ENCODE data around the gene KRTAP10-3. TPM values are rescaled to one million over a fixed set of nuclear protein-coding genes. Genes with fewer than 3 reads are reported as not detected.

The KRTAP10-3 gene
- total and polyA plus RNA-seq, 2 experiments from 2014 or later, result not detected

DNA sequence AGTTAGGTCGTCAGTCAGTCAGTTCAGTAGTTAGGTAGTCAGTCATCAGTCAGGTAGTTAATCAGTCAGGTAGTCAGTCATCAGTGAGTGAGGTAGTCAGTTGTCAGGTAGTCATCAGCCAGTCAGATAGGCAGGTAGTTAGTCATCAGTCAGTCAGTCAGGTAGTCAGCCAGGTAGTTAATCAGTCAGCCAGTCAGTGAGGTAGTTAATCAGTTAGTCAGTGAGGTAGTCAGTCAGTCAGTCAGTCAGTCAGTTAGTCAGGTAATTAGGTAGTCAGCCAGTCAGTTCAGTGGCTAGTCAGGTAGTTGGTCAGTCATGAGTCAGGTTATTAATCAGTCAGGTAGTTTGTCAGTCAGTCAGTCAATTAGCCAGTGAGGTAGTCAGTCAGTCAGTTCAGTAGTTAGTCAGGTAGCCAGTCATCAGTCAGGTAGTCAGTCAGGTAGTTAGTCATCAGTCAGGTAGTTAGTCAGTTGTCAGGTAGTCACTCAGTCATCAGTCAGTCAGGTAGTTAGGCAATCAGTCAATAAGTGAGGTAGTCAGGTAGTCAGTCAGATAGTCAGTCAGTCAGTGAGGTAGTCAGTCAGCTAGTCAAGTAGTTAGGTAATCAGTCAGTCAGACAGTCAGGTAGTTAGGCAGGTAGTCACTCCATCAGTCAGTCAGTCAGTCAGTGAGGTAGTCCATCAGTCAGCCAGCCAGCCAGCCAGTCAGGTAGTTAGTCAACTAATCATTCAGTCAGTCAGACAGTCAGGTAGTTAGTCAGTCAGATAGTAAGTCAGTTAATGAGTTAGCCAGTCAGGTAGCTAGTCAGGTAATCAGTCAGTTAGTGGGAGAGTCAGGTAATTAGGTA is 34.8 kb downstream of the KRTAP10-3 start:
- Histone ChIP-seq H3K27me3 (no peaks in the 10 kb centered on the region), H3K4me3 (no peak overlapping the region), H3K36me3 (no peaks in the 10 kb centered on the region), H3K9me3 (ENCODE audit: low read depth) (no peaks in the 10 kb centered on the region), H3K4me1 (ENCODE audit: low read depth) (no peaks in the 10 kb centered on the region), H3K27ac (no peak overlapping the region)
- no peak for DNase-seq (ENCODE audit: low read depth in 1 of 2, low spot score in 1 of 2)
- TF ChIP-seq, protein P1, sequence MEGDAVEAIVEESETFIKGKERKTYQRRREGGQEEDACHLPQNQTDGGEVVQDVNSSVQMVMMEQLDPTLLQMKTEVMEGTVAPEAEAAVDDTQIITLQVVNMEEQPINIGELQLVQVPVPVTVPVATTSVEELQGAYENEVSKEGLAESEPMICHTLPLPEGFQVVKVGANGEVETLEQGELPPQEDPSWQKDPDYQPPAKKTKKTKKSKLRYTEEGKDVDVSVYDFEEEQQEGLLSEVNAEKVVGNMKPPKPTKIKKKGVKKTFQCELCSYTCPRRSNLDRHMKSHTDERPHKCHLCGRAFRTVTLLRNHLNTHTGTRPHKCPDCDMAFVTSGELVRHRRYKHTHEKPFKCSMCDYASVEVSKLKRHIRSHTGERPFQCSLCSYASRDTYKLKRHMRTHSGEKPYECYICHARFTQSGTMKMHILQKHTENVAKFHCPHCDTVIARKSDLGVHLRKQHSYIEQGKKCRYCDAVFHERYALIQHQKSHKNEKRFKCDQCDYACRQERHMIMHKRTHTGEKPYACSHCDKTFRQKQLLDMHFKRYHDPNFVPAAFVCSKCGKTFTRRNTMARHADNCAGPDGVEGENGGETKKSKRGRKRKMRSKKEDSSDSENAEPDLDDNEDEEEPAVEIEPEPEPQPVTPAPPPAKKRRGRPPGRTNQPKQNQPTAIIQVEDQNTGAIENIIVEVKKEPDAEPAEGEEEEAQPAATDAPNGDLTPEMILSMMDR (IDR thresholded peaks at IDR 0.05; ENCODE audit: low read depth, low read length), result no peak

- Histone ChIP-seq H3K27me3 (no peaks in the 10 kb centered on the region), H3K4me1 (ENCODE audit: low read depth) (no peaks in the 10 kb centered on the region), H3K36me3 (no peaks in the 10 kb centered on the region), H3K9me3 (ENCODE audit: low read depth) (no peaks in the 10 kb centered on the region), H3K4me3 (no peak overlapping the region), H3K27ac (no peak overlapping the region)
- TF ChIP-seq, protein P1 (IDR thresholded peaks at IDR 0.05; ENCODE audit: low read depth, low read length), result no peak
- no peak for DNase-seq (ENCODE audit: low read depth in 1 of 2, low spot score in 1 of 2)
Measured at GRCh38 chr21:44522753-44523204, 35.8 kb downstream of the KRTAP10-3 start.

DNA sequence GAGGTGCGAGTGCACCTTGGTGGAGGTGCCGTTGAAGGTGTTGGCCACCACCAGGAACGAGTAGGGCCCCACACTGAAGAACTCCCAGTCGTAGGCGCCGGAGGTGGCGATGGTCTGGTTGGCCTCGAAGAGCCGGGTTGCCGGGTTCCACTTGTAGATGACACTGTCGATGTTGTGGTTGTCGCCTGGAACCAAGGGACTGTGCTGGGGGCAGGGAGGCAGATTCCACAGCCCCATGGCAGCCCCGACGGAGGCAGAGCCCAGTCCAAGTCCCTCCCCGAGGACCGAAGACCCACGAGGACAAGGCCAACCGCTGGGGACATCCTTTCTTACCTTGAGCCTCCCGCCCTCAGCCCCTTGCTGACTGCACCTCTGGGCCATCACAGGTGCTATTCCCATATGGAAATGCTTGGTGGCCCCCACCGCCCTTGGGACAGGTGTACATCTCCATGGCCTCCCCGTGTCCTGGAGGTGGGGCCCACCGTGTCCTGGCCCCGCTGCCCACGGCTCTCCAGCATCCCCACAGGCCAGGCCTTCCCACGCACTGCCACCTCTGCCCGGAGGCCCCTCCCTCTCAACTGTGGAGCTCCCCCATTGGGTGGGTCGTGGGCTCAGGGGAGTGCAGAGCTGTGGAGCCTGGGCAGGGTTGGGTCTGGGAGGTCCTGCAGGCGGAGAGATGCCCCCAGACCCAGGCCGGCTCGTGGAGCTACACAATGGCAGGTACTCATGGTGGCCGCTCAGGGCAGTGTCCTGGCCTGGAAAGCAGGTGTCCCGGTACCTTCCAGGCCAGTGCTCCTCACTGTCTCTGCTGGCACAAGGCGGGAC is 36.5 kb downstream of the KRTAP10-3 start:
- H3K36me3 ChIP-seq, result no peaks in the 10 kb centered on the region
- H3K9me3 ChIP-seq (ENCODE audit: low read depth), result no peaks in the 10 kb centered on the region
- DNase-seq (ENCODE audit: low read depth in 1 of 2, low spot score in 1 of 2), result no peak
- no peaks in the 10 kb centered on the region for H3K4me1 ChIP-seq (ENCODE audit: low read depth)
- TF ChIP-seq, protein P1 (IDR thresholded peaks at IDR 0.05; ENCODE audit: low read depth, low read length), result no peak
- H3K27me3 ChIP-seq, result no peaks in the 10 kb centered on the region
- no peak overlapping the region for H3K27ac ChIP-seq
- no peak overlapping the region for H3K4me3 ChIP-seq

GRCh38 chr21:44521301-44521927 is 37.2 kb downstream of the KRTAP10-3 start:
- TF ChIP-seq, protein P1 (IDR thresholded peaks at IDR 0.05; ENCODE audit: low read depth, low read length), result no peak
- Histone ChIP-seq H3K27ac (no peak overlapping the region), H3K4me1 (ENCODE audit: low read depth) (no peaks in the 10 kb centered on the region), H3K4me3 (no peak overlapping the region), H3K36me3 (no peaks in the 10 kb centered on the region), H3K9me3 (ENCODE audit: low read depth) (no peaks in the 10 kb centered on the region), H3K27me3 (no peaks in the 10 kb centered on the region)
- DNase-seq (ENCODE audit: low read depth in 1 of 2, low spot score in 1 of 2), result no peak

All from cardiac muscle cell (in vitro differentiated cells and primary cell).